NCI-H2029 (cell line): ENCODE results near the gene MVK.

ENCODE experiments used
- DNase-seq: peaks from one replicate; lab custom pipeline; 2025; lab: John Stamatoyannopoulos, UW

Gene MVK

DNA sequence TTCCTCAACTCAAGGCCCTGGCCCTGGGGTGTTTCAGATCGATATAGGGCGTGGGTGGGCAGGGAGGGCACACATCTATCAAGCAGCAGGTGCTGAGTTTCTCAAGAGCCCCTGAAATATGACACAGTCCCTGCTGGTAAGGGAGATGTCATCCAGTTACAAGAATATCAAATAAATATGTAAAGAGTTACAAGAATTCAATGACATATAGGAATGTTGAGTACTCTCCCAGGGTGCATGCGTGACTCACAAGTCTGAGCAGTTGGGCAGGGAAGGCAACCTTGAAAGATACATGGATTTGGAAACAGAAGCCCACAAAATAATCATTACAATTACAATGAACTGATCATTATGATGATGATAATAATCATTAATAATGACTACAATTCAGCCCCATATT, 35.2 kb downstream of the MVK start:
- no peak for DNase-seq

GRCh38 chr12:109609342-109609741, 35.7 kb downstream of the MVK start:
- peak; percentile 64 for DNase-seq

DNA sequence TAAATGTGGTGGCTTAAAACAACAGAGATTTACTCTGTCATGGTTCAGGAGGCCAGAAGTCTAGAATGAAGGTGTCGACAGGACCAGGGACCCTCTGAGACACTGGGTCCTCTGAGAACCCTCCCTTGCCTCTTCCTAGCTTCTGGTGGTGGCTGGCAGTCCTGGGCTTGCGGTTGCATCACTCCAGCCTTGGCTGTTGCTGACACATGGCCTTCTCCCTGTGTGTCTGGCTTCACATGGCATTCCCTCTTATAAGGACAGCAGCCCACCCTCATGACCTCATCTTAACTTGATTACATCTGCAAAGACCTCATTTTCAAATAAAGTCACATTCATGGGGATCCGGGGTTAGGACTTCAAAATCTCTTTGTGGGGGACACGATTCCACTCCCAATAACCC, 36.9 kb downstream of the MVK start:
- DNase-seq = no peak

- DNase-seq = no peak
Observed at GRCh38 chr12:109611223-109611622, 37.6 kb downstream of the MVK start.

DNA sequence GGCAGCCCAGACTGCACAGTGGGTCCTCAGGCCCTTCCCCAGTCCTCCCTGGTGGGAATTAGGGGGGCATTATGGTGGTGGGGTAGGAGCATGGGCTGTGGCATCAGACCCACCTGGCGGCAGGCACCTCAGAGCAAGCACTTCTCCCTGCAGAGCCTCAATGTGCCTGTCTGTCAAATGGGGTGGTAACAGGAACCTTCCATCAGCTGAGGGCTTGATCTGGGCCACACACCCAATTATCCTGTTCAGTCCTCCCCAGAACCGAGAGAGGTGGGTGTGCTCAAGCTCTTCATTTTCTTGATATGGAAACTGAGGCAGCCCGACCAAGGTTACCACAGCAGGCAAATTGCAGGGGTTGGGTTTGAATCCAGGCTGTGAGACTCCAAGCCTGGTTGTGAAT, 38.4 kb downstream of the MVK start:
- DNase-seq = no peak

DNA sequence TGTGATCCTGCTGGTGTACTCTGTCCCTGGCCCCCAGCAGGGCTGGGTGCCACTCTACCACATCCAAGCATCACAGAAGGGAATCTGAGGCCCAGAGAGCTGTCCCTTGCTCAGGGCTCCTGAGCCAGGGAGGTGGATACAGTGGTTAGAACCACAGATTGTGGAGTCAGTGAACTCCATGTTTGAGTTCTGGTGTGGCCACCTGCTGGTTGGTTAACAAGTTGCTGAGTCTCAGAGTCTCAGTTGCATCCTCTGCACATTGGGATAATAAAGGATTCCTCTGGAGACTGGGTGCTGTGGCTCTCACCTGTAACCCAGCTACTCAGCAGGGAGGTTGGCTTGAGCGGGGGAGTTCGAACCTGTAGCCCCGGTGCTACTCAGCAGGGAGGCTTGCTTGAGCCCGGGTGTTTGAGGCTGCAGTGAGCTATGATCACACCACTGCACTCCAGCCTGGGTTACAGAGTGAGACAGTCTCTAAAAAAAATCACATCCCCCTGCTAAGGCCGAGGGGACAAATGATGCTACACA, 39.4 kb downstream of the MVK start:
- DNase-seq = no peak

- DNase-seq = no peak
Observed at GRCh38 chr12:109613649-109614455, 40.3 kb downstream of the MVK start.

DNA sequence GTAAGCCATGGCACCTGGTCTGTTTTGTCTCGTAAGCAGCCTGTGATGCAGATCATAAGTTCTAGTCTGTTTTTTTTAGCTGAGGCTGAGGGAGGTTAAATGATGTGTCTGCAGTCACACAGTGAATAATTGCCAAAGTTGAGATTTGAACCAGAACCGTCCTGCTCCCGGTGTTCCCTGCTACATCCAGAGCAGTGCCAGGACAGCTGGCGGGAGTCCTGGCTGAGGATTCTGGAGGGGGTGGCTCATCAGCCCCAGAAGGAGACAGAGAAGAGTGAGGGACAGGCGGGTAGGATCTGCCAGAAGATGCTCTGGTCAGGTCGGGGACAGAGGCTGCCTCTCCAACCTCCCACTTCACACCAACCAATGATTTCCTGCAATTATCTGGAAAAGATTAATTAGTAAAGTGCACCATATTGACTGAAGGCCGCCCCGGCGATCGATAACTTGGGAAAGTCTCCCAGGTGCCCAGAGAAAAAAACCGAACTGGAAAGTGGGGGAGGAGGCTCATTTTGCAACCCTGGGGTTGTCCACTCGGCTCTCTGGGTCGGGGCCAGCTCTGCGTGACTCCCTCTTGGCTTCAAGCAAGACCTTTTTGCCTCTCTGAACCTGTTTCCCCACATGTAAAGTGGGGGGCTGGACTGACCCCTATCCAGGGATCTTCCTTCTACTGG, 42.1 kb downstream of the MVK start:
- DNase-seq = no peak

DNA sequence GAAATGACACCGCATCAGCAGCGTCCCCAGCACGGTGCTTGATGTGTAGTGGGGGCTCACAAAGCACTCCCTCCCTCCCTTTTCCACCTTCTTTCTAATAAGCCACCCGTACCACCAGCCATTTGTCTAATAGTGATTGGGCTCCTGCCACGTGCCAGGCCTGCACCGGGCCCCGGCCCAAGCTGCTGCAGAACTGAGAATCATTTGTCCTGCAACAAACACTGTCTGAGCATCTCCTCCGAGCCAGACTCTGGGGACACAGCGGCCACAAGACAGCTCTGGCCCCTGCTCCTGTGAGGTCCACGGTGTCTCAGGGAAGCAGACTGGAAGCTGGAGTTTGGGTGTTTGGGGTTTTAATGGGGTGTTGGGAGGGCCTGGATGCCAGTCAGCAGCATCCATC, 43.9 kb downstream of the MVK start:
- no peak for DNase-seq

GRCh38 chr12:109618082-109618481, 44.5 kb downstream of the MVK start:
- DNase-seq = no peak

GRCh38 chr12:109619002-109619604, 45.5 kb downstream of the MVK start:
- DNase-seq = no peak

GRCh38 chr12:109621211-109621694, 47.7 kb downstream of the MVK start:
- no peak for DNase-seq

GRCh38 chr12:109621901-109622364, 48.3 kb downstream of the MVK start:
- DNase-seq = peak; percentile 49

- DNase-seq = no peak
Observed at GRCh38 chr12:109624467-109624866, 50.9 kb downstream of the MVK start.

DNA sequence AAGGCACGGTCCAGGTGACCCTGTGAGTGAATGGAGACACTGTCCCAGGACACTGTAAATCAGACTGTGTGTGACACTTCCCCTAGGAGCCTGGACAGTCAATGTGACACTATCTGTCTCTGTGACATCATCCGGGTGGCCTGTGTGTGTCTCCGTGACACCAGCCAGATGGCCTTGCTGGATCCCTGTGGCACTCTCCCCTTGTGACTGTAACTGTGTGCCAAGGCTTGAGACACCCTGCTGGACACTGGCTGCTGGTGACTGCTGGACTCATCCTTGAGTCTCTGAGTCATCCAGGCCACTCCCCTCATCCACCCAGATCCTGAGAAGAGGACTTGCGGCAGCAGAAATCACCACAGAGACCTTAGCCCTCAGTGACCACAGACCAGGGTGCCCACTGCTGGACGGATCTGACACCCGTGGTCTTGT, 51.6 kb downstream of the MVK start:
- DNase-seq = no peak

DNA sequence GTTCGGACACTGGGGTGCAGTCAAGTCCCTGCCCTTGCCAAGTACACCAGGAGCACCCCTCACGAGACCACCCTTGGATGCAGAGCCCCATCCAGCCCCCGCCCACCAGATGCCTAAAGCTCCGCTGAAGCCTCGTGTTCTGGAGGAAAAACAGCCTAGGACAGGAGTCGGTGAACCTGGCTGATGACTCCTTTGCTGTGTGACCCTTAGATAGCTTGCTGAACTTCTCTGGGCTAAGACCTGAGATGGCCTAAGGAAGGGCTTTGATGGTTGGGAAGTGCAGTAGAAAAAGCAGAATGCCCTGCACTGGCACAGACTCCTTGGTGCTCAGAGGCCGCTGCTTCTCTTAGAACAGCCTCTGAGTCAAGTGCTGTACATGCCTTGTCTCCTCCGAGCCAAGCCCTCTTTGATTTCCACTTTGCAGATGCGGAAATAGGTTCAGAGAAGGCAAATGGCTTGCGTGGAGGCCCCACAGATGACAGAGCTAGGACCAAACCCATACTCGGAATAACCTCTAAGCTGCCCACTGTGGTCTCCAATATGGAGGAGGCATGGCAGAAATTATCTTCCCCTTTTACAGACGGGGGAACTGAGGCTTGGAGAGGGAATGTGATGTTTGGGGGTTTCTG, 52.3 kb downstream of the MVK start:
- DNase-seq = no peak

GRCh38 chr12:109626378-109627115, 53.0 kb downstream of the MVK start:
- no peak for DNase-seq

- no peak for DNase-seq
Observed at GRCh38 chr12:109627633-109628032, 54.0 kb downstream of the MVK start.

DNA sequence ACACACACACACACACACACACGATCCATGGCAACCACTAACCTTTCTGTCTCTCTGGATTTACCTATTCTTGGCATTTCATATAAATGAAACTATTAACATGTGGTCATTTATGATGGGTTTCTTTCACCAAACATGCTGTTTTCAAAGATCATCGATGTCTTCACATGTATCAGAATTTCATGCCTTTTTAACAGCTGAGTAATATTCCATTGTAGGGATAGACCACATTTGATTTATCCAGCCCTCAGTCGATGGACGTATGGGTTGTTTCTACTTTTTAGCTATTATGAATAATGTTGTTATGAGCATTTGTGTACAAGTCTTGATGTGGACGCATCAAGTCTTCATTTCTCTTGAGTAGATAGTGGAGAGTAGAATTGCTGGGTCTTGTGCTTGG, 56.5 kb downstream of the MVK start:
- no peak for DNase-seq

DNA sequence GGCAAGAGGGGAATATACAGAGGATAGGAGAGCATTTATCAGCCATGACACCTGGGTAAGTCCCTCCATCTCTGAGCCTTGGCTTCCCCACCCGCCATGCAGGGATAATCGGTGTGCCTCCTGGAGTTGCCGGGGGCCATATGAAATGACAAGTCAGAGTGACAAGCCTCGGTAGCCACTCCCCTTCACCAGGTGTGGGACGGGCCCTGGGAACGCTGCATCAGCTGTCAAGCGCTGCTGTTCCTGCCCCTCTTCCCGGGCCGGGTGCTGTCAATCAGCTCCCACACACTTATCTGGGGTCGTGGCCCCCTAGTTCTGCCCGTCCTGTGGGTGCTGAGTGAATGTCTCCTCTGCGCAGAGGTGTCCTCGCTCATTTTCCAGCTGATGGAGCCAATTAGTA, 57.2 kb downstream of the MVK start:
- DNase-seq = no peak

GRCh38 chr12:109631302-109631701, 57.7 kb downstream of the MVK start:
- DNase-seq = no peak

DNA sequence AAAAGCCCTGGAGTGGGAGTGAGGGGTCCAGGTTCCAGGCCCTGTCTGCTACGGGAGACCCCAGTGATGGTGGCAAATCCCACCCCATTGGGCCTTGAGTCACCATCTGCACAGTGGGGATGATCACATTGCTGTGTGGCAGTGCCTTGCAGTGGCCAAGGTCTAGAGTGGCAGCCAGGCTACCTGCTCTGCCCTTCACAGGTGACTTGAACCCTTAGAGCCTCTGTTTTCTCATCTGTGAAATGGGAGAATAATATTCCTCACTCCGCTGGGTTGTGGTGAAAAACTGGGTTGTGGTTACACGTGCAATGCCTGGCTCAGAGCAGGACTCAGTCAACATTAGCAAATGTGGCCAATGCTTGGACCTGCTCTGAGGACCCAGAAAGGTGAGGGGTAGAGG, 58.2 kb downstream of the MVK start:
- no peak for DNase-seq
